Osteocyte (in vitro differentiated cells): ENCODE measurements around the gene IGFBPL1. TPM values are rescaled to one million over a fixed set of nuclear protein-coding genes. Genes with fewer than 3 reads are reported as not detected.

Experiments used
- DNase-seq: peaks from one replicate; pipeline ENCODE4 v3.0.0; 2021; ENCODE audit warnings: mixed read lengths; ENCODE audit not compliant: unreplicated experiment; ENCODE audit errors: extremely low spot score
- H3K27ac Mint-ChIP-seq: one replicate; pipeline ENCODE4 v1.8.0; 2021; ENCODE audit warnings: mild to moderate bottlenecking, mixed read lengths; ENCODE audit not compliant: unreplicated experiment
- H3K27me3 Mint-ChIP-seq: one replicate; pipeline ENCODE4 v1.8.0; 2021; ENCODE audit warnings: mixed read lengths; ENCODE audit not compliant: unreplicated experiment
- H3K36me3 Mint-ChIP-seq: one replicate; pipeline ENCODE4 v1.8.0; 2021; ENCODE audit warnings: mixed read lengths; ENCODE audit not compliant: unreplicated experiment
- H3K4me1 Mint-ChIP-seq: one replicate; pipeline ENCODE4 v1.8.0; 2021; ENCODE audit warnings: mixed read lengths; ENCODE audit not compliant: unreplicated experiment
- H3K4me3 Mint-ChIP-seq: one replicate; pipeline ENCODE4 v1.8.0; 2021; ENCODE audit warnings: mild to moderate bottlenecking, moderate library complexity, mixed read lengths; ENCODE audit not compliant: unreplicated experiment
- H3K9me3 Mint-ChIP-seq: one replicate; pipeline ENCODE4 v1.8.0; 2021; ENCODE audit warnings: mixed read lengths; ENCODE audit not compliant: unreplicated experiment
- CTCF ChIP-seq: fragments of 200-600 bp; sonication (generic); IDR thresholded peaks from 2 replicates; pipeline ENCODE4 v1.5.0; 2021; ENCODE audit warnings: antibody characterized with exemption, mild to moderate bottlenecking, moderate library complexity
- total RNA-seq: library from RNA; stranded (reverse); gene quantifications from 2 replicates; pipeline ENCODE4 v1.2.1, GENCODE V29; 2021

Gene IGFBPL1
- total RNA-seq, 1 donor from 2014 or later, result 2.8 TPM

- DNase-seq, result no peak
- Mint-ChIP-seq H3K4me1 (peaks cover 14% of the 10 kb centered on the region), H3K36me3 (no peaks in the 10 kb centered on the region), H3K4me3 (no peak overlapping the region), H3K9me3 (no peaks in the 10 kb centered on the region), H3K27ac (peak overlapping the region; percentile 90), H3K27me3 (no peaks in the 10 kb centered on the region)
- TF ChIP-seq CTCF, result no peak
Observed at GRCh38 chr9:38436708-38437107, 12.5 kb upstream of the IGFBPL1 start.

- peaks cover 3% of the 10 kb centered on the region for H3K27me3 Mint-ChIP-seq
- peaks cover 14% of the 10 kb centered on the region for H3K4me1 Mint-ChIP-seq
- H3K4me3 Mint-ChIP-seq, result no peak overlapping the region
- no peaks in the 10 kb centered on the region for H3K9me3 Mint-ChIP-seq
- no peaks in the 10 kb centered on the region for H3K36me3 Mint-ChIP-seq
- DNase-seq, result no peak
- no peak overlapping the region for H3K27ac Mint-ChIP-seq
- TF ChIP-seq CTCF, result no peak
Observed at GRCh38 chr9:38435521-38435920, 11.3 kb upstream of the IGFBPL1 start.

- Mint-ChIP-seq H3K36me3 (no peaks in the 10 kb centered on the region), H3K27ac (no peak overlapping the region), H3K27me3 (peaks cover 3% of the 10 kb centered on the region), H3K9me3 (no peaks in the 10 kb centered on the region), H3K4me3 (no peak overlapping the region), H3K4me1 (peaks cover 14% of the 10 kb centered on the region)
- no peak for DNase-seq
- TF ChIP-seq CTCF, result no peak
Observed at GRCh38 chr9:38434853-38435252, 10.6 kb upstream of the IGFBPL1 start.

GRCh38 chr9:38434365-38434764, 10.1 kb upstream of the IGFBPL1 start:
- H3K9me3 Mint-ChIP-seq, result no peaks in the 10 kb centered on the region
- H3K27ac Mint-ChIP-seq, result no peak overlapping the region
- peaks cover 14% of the 10 kb centered on the region for H3K4me1 Mint-ChIP-seq
- H3K27me3 Mint-ChIP-seq, result peaks cover 3% of the 10 kb centered on the region
- no peak for DNase-seq
- H3K36me3 Mint-ChIP-seq, result no peaks in the 10 kb centered on the region
- no peak overlapping the region for H3K4me3 Mint-ChIP-seq
- no peak for TF ChIP-seq CTCF

- peak; percentile 73 for TF ChIP-seq CTCF
- H3K4me1 Mint-ChIP-seq, result peaks cover 13% of the 10 kb centered on the region
- no peak overlapping the region for H3K4me3 Mint-ChIP-seq
- H3K9me3 Mint-ChIP-seq, result no peaks in the 10 kb centered on the region
- DNase-seq, result peak; percentile 44
- no peaks in the 10 kb centered on the region for H3K36me3 Mint-ChIP-seq
- H3K27ac Mint-ChIP-seq, result no peak overlapping the region
- H3K27me3 Mint-ChIP-seq, result peaks cover 8% of the 10 kb centered on the region
Observed at GRCh38 chr9:38432922-38433510, 8.8 kb upstream of the IGFBPL1 start.
